PC-9 (cell line): ENCODE data around the gene SLC22A1. TPM values are rescaled to one million over a fixed set of nuclear protein-coding genes. Genes with fewer than 3 reads are reported as not detected.
"Not testable (repeated sequence)": the region's sequence is repeated elsewhere in the genome, so short reads cannot be mapped to it uniquely, and the experiment has no call there.

ENCODE experiments used
- BruUV-seq: library from RNA; stranded (reverse); fragments of 400-500 nt; replicated peaks from 2 replicates; lab custom pipeline; 2021; lab: Mats Ljungman, UMichigan
- CTCF ChIA-PET: fragments of 300-600 bp; sonication (Branson Sonifier 250); formaldehyde crosslinking; loops from one replicate; lab custom pipeline; 2022; ENCODE audit warnings: antibody characterized with exemption; lab: Charles Lee
- POLR2A ChIA-PET: fragments of 300-600 bp; sonication (Branson Sonifier 250); formaldehyde crosslinking; loops from one replicate; lab custom pipeline; 2022; ENCODE audit warnings: antibody characterized with exemption; ENCODE audit not compliant: unreplicated experiment; lab: Charles Lee
- DNase-seq, 2 experiments: peaks; one replicate each; pipeline versions ENCODE4 v3.0.0 to v3.0.0-alpha.2; 2015 to 2022; ENCODE audit warnings: mixed read lengths in 1 of 2
- H2AFZ ChIP-seq: fragments of 200-600 bp; sonication (generic); 2 replicates; pipeline ENCODE4 v1.8.1; 2017; ENCODE audit warnings: antibody characterized with exemption
- H3F3A ChIP-seq: fragments of 200-600 bp; sonication (generic); 2 replicates; pipeline ENCODE4 v1.8.1; 2017; ENCODE audit warnings: antibody characterized with exemption, mild to moderate bottlenecking, low read depth; ENCODE audit not compliant: insufficient read depth
- H3K27ac ChIP-seq: fragments of 200-600 bp; sonication (generic); 2 replicates; pipeline ENCODE4 v1.6.1; 2016; ENCODE audit warnings: mixed run types
- H3K27me3 ChIP-seq: fragments of 200-600 bp; sonication (generic); 2 replicates; pipeline ENCODE4 v1.6.1; 2016; ENCODE audit warnings: low read depth, mixed run types; ENCODE audit not compliant: insufficient read depth
- H3K36me3 ChIP-seq: fragments of 200-600 bp; sonication (generic); 2 replicates; pipeline ENCODE4 v1.6.1; 2016; ENCODE audit warnings: low read depth, mixed run types
- H3K4me1 ChIP-seq: fragments of 200-600 bp; sonication (generic); replicated peaks from 2 replicates; pipeline ENCODE4 v1.6.1; 2016; ENCODE audit warnings: mixed run types; ENCODE audit not compliant: insufficient read depth
- H3K4me2 ChIP-seq: fragments of 200-600 bp; sonication (generic); 2 replicates; pipeline ENCODE4 v1.6.1; 2017; ENCODE audit warnings: mixed run types
- H3K4me3 ChIP-seq: fragments of 200-600 bp; sonication (generic); 2 replicates; pipeline ENCODE4 v1.6.1; 2016; ENCODE audit warnings: mixed run types
- H3K79me2 ChIP-seq: fragments of 200-600 bp; sonication (generic); 2 replicates; pipeline ENCODE4 v1.6.1; 2017; ENCODE audit warnings: low read depth, mixed run types
- H3K9me2 ChIP-seq: fragments of 200-600 bp; sonication (generic); 2 replicates; pipeline ENCODE4 v1.8.1; 2017; ENCODE audit warnings: mild to moderate bottlenecking; ENCODE audit not compliant: insufficient read depth
- H3K9me3 ChIP-seq: fragments of 200-600 bp; sonication (generic); 2 replicates; pipeline ENCODE4 v1.8.1; 2016; ENCODE audit warnings: low read depth; ENCODE audit not compliant: insufficient read depth
- H4K20me1 ChIP-seq: fragments of 200-600 bp; sonication (generic); 2 replicates; pipeline ENCODE4 v1.8.1; 2017; ENCODE audit not compliant: insufficient read depth
- EZH2 ChIP-seq: fragments of 200-600 bp; sonication (generic); IDR thresholded peaks from 2 replicates; pipeline ENCODE4 v1.8.0; 2017; ENCODE audit warnings: antibody characterized with exemption, low read depth
- intact Hi-C: fragments of 100-400 bp; cut with micrococcal nuclease; formaldehyde crosslinking; loops from one replicate; pipeline ENCODE4 v1.10.0; 2022; ENCODE audit not compliant: unreplicated experiment
- total RNA-seq: library from RNA; stranded (reverse); gene quantifications from 2 replicates; pipeline ENCODE4 v1.2.3, GENCODE V29; 2021
- TF ChIP-seq, protein P1 (sequence below): fragments of 200-600 bp; sonication (generic); conservative IDR thresholded peaks from 2 replicates; pipeline ENCODE4 v1.6.1; 2017; ENCODE audit warnings: mixed run types, antibody characterized with exemption, mild to moderate bottlenecking, moderate library complexity

Gene SLC22A1
- total RNA-seq, 1 experiment from 2014 or later: not detected

DNA sequence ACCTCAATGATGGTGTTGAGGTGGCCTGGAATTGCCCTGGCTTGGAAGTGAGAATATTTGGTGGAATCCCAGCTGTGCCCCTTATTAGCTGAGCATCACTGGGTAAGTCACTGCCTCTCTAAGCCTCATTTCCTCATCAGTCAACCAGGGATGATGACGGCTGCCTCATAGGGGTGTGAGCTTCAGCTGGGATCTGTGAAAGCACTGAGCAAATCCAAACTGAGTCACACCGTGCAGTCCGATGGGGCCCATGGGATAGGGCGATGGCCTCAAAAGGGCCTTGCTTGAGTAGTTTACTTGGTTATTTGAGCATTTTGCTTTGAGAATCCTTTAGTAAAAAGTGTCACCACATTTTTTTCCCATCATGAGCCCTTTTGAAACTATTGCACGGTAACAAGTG is 1.1 kb downstream of the SLC22A1 start:
- H3K9me3 ChIP-seq: no peaks in the 10 kb centered on the region
- no peaks in the 10 kb centered on the region for H4K20me1 ChIP-seq
- no peak overlapping the region for H2AFZ ChIP-seq
- POLR2A ChIA-PET: interaction anchor here (0.6 kb wide), 1 partner anchor 421 kb away, joined by 4 read pairs; no protein-coding TSS in a partner anchor
- no peak overlapping the region for H3K4me2 ChIP-seq
- BruUV-seq: no TSS peak
- no peaks in the 10 kb centered on the region for H3K36me3 ChIP-seq
- H3K27me3 ChIP-seq: no peaks in the 10 kb centered on the region
- DNase-seq: no peak
- H3K79me2 ChIP-seq: no peaks in the 10 kb centered on the region
- CTCF ChIA-PET: no interaction called here
- no peak overlapping the region for H3K4me3 ChIP-seq
- no peaks in the 10 kb centered on the region for H3F3A ChIP-seq
- no peak overlapping the region for H3K27ac ChIP-seq
- no peaks in the 10 kb centered on the region for H3K9me2 ChIP-seq
- no peaks in the 10 kb centered on the region for H3K4me1 ChIP-seq
- TF ChIP-seq EZH2: no peak
- TF ChIP-seq, protein P1, sequence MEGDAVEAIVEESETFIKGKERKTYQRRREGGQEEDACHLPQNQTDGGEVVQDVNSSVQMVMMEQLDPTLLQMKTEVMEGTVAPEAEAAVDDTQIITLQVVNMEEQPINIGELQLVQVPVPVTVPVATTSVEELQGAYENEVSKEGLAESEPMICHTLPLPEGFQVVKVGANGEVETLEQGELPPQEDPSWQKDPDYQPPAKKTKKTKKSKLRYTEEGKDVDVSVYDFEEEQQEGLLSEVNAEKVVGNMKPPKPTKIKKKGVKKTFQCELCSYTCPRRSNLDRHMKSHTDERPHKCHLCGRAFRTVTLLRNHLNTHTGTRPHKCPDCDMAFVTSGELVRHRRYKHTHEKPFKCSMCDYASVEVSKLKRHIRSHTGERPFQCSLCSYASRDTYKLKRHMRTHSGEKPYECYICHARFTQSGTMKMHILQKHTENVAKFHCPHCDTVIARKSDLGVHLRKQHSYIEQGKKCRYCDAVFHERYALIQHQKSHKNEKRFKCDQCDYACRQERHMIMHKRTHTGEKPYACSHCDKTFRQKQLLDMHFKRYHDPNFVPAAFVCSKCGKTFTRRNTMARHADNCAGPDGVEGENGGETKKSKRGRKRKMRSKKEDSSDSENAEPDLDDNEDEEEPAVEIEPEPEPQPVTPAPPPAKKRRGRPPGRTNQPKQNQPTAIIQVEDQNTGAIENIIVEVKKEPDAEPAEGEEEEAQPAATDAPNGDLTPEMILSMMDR: no peak
- intact Hi-C loops: no loop called here

DNA sequence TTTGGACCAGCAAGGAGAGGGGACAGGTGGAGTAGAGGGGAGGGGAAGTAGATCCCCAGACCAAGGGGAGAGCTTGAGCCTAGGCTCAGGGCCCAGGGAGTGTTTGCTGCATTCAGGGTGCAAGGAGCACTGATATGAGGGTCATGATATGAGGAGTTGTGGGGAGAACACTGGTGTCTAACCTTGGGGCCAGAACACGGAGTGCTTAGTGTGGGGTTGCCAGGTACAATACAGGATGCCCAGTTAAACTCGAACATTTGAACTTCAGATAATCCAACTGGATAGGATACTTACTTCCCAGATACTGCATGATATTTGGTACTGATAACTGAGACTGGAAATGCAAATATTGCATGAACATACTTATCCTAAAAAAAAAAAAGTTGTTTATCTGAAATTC is 2.4 kb downstream of the SLC22A1 start:
- ChIA-PET POLR2A (no interaction called here), CTCF (no interaction called here)
- TF ChIP-seq EZH2: no peak
- TF ChIP-seq, protein P1: no peak
- DNase-seq: no peak
- Histone ChIP-seq H3K36me3 (no peaks in the 10 kb centered on the region), H3F3A (no peaks in the 10 kb centered on the region), H3K9me2 (no peaks in the 10 kb centered on the region), H3K27me3 (no peaks in the 10 kb centered on the region), H3K4me1 (no peaks in the 10 kb centered on the region), H3K9me3 (no peaks in the 10 kb centered on the region), H3K79me2 (no peaks in the 10 kb centered on the region), H3K4me2 (no peak overlapping the region), H2AFZ (no peak overlapping the region), H3K4me3 (no peak overlapping the region), H3K27ac (no peak overlapping the region), H4K20me1 (no peaks in the 10 kb centered on the region)
- intact Hi-C loops: no loop called here
- BruUV-seq: no TSS peak

DNA sequence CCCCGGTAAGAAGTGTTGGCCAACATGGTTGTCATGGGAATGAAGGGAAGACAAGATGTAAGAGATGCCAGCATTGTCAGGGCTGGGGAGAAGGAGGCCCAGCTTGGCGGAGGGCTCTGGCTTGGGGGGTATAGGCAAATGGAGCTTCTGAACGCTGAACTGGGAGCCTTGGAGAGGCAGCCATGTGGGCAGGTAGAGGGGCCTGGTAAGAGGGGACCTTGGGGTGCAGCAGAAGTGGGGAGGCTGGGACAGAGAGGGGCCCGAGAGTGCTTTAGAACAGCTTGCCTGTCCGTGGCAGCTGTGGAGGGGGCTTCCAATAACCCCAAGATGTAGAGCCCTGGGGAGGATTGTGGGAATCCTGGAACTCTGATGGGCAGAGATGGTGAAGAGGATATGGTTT is 3.0 kb downstream of the SLC22A1 start:
- ChIA-PET POLR2A (no interaction called here), CTCF (no interaction called here)
- Histone ChIP-seq H3F3A (no peaks in the 10 kb centered on the region), H3K36me3 (no peaks in the 10 kb centered on the region), H3K9me3 (no peaks in the 10 kb centered on the region), H3K4me3 (no peak overlapping the region), H3K79me2 (no peaks in the 10 kb centered on the region), H3K27me3 (no peaks in the 10 kb centered on the region), H3K4me2 (no peak overlapping the region), H3K9me2 (no peaks in the 10 kb centered on the region), H3K4me1 (no peaks in the 10 kb centered on the region), H3K27ac (no peak overlapping the region), H4K20me1 (no peaks in the 10 kb centered on the region), H2AFZ (no peak overlapping the region)
- no TSS peak for BruUV-seq
- TF ChIP-seq EZH2: no peak
- TF ChIP-seq, protein P1: no peak
- DNase-seq: no peak
- intact Hi-C loops: no loop called here

DNA sequence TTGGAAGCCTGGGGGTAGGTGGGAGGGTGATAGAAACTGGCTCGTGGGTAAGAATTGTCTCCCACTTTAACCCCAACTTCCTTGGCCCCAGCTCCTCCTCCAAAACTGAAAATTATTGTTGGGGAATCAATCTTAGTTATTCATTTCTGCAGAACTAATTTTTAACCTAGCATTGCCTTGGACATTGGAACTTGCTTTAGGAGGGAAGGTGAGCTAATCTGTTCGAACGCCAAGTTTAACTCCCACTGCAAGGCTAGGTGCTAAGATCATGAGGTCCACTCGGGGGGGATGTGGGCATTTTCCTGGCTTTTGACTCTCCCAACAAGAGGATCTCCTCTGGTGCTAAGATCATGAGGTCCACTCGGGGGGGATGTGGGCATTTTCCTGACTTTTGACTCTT is 3.5 kb downstream of the SLC22A1 start:
- H2AFZ ChIP-seq, H3K36me3 ChIP-seq, H3K27ac ChIP-seq, POLR2A ChIA-PET, BruUV-seq, H4K20me1 ChIP-seq, intact Hi-C loops, H3K4me1 ChIP-seq, H3K4me2 ChIP-seq, DNase-seq, H3K9me2 ChIP-seq, H3K9me3 ChIP-seq, H3K4me3 ChIP-seq, H3F3A ChIP-seq, H3K27me3 ChIP-seq, H3K79me2 ChIP-seq, CTCF ChIA-PET: not testable (repeated sequence)
